ENCODE measurements around the gene MYCBP.
A peak's percentile ranks its signal among the peaks of the same experiment; 100 is the strongest.
"Not testable (repeated sequence)": the region's sequence is repeated elsewhere in the genome, so short reads cannot be mapped to it uniquely, and the experiment has no call there.

The MYCBP gene

GRCh38 chr1:38865112-38865715 lies 7.9 kb downstream of the MYCBP start:
- DNase-seq, result no peak

- DNase-seq, result no peak
Measured at GRCh38 chr1:38860454-38860795, 12.7 kb downstream of the MYCBP start.

GRCh38 chr1:38859561-38860453 lies 13.3 kb downstream of the MYCBP start, which contains the start of gene RRAGC:
TSS of gene RRAGC (minus strand) at chr1:38859772. CDS start at chr1:38859646, 126 bp downstream.
- peak; percentile 86 for DNase-seq

GRCh38 chr1:38858833-38859560 lies 14.2 kb downstream of the MYCBP start:
- no peak for DNase-seq

- no peak for DNase-seq
Measured at GRCh38 chr1:38852780-38853179, 20.4 kb downstream of the MYCBP start.

GRCh38 chr1:38848071-38848470 lies 25.1 kb downstream of the MYCBP start:
- DNase-seq, result no peak

- no peak for DNase-seq
Measured at GRCh38 chr1:38846210-38846609, 26.9 kb downstream of the MYCBP start.

GRCh38 chr1:38845088-38845487 lies 28.1 kb downstream of the MYCBP start:
- DNase-seq, result not testable (repeated sequence)

GRCh38 chr1:38840281-38840680 lies 32.9 kb downstream of the MYCBP start:
- no peak for DNase-seq

GRCh38 chr1:38839363-38839762 lies 33.8 kb downstream of the MYCBP start:
- no peak for DNase-seq

- DNase-seq, result not testable (repeated sequence)
Measured at GRCh38 chr1:38836316-38836715, 36.8 kb downstream of the MYCBP start.

- peak; percentile 67 for DNase-seq
Measured at GRCh38 chr1:38834937-38835827, 38.0 kb downstream of the MYCBP start.

GRCh38 chr1:38834221-38834782 lies 38.8 kb downstream of the MYCBP start:
- no peak for DNase-seq

GRCh38 chr1:38833146-38833545 lies 40.0 kb downstream of the MYCBP start:
- DNase-seq, result no peak

- no peak for DNase-seq
Measured at GRCh38 chr1:38832370-38832734, 40.8 kb downstream of the MYCBP start.

GRCh38 chr1:38831731-38832369 lies 41.3 kb downstream of the MYCBP start:
- no peak for DNase-seq

GRCh38 chr1:38829368-38829767 lies 43.8 kb downstream of the MYCBP start:
- DNase-seq, result no peak

- DNase-seq, result no peak
Measured at GRCh38 chr1:38827318-38827717, 45.8 kb downstream of the MYCBP start.

- DNase-seq, result no peak
Measured at GRCh38 chr1:38826886-38827285, 46.3 kb downstream of the MYCBP start.

GRCh38 chr1:38826262-38826661 lies 46.9 kb downstream of the MYCBP start:
- no peak for DNase-seq

- DNase-seq, result no peak
Measured at GRCh38 chr1:38820860-38821259, 52.3 kb downstream of the MYCBP start.

- DNase-seq, result no peak
Measured at GRCh38 chr1:38819516-38819915, 53.6 kb downstream of the MYCBP start.

Data from NCI-H2081 treated with DMSO at 0.1 percent for 48 hours (cell line).